Right lung (tissue), 5 donors: Measurements from ENCODE around the gene NPC2. TPM values are rescaled to one million over a fixed set of nuclear protein-coding genes. Genes with fewer than 3 reads are reported as not detected.
"Not testable (repeated sequence)": the region's sequence is repeated elsewhere in the genome, so short reads cannot be mapped to it uniquely, and the experiment has no call there.

Source experiments
- DNase-seq, 2 donors: peaks; one replicate each; pipeline ENCODE4 v3.0.0-alpha.2; 2013
- polyA plus RNA-seq, 5 donors: library from polyadenylated mRNA; unstranded; fragments of 120-200 nt; gene quantifications; one replicate each; pipeline versions ENCODE4 v1.2.1 to v1.2.3, GENCODE V29; 2013; ENCODE audit warnings: inconsistent platforms in 1 of 5, low replicate concordance in 1 of 5; ENCODE audit not compliant: insufficient read length in 5 of 5, insufficient read depth in 1 of 5

Gene NPC2
- polyA plus RNA-seq, 5 donors: 800 to 1,202 (median 955) TPM

GRCh38 chr14:74476107-74476506 lies 17.0 kb downstream of the NPC2 start:
- DNase-seq: no peak

DNA sequence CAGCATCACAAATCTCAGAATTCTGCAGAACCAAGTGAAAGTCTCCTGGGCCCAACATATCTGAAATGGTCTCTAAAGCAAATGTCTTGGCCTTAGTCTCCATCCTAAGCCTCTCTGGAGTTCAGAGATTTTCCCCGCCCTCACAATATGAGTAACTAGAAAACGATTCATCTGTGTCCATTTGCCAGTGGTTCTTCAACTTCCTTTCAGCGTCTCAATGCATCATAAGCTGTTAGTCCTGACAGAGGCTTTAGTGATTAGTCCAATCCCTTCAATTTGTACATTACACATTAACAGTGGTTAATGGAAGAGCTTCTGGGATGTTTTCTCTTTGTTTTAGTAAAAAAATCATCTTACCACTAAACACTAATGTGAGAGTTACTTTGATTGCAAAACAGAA lies 17.4 kb downstream of the NPC2 start:
- DNase-seq: no peak

GRCh38 chr14:74474376-74474775 lies 18.7 kb downstream of the NPC2 start:
- DNase-seq: no peak

DNA sequence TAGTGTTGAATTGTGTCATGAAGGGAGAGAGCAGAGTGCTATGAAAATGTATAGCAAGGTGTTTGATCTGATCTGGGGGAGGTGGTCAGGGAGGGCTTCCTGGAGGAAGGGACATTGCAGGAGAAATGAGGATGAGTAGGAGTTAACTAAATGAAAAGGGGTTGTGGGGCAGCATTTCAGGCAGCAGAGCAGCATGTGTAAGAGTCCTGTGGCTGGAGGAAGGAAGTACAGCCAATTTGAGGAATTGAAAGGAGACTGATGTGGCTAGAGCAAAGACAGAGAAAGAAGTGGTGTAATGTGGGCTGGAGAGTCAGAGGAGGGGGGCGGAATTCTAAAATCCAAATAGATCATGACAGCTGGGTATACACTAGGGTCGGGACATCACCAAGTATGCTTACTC lies 20.5 kb downstream of the NPC2 start:
- no peak for DNase-seq

DNA sequence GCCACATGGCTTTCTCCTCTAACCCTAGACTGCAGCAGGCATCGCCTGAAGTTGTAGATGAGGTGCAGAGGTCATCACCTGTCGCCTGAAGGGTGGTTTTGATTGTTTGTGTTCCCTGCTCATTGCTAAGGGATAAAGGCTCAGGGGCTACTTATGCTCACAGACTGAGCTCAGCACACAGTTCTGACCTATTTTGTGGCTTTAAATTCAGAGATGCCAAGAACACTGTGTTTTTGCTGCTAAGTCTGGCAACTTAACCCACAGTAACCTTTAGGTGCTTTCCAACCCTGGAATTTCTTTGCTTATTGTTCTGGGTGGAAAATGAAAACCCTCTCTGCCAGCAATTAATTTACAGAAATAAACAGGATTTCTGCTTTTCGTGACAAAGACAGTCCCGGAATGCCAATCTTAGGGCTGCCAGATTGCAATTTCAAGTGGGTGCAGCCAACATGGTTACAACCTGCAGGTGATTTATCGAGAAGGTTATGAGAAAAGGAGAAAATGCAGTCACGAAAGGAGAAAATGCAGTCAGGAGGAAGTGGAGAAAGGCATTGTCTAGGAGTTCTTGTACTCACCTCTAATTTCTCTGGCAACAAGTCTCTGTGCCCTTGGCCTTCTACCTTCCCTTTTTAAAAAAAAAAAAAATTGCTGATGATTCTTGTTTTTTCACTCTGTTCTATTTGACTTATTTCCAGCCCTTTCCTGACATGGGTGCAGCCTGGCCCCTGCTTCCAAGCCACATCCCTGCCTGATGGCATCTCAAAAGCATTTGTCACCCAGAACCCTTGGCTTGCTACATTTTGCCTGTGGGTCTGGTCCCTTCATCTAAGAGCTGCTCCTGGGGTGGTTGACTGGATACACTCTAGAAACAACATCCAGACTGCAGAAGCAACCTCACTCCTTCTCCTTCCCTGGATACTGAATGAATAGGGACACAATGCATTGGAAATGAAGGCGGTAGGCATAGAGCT lies 23.3 kb downstream of the NPC2 start:
- DNase-seq: no peak

GRCh38 chr14:74468513-74468912 lies 24.6 kb downstream of the NPC2 start:
- no peak for DNase-seq

DNA sequence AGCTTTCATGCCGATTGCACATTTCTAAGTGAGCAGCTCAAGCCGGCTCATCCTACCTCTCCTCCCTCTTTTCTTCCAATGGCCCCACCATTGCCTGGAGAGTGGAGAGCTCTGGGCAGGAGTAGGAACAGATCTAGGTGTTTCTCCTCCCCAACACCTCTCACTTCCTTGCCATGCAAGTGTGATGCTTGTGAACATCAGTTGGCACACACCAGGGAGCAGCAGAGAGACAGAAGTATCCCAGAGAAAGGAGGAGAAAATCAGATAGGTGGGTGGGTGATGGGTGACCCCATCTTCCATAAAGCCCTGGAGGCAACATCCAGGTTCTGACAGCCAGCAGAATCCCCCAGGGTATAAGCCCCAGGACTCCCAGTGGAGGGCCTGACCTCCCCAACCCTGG lies 27.8 kb downstream of the NPC2 start:
- DNase-seq: no peak

- DNase-seq: no peak
Measured at GRCh38 chr14:74464785-74465184, 28.3 kb downstream of the NPC2 start.

- no peak for DNase-seq
Measured at GRCh38 chr14:74463697-74464096, 29.4 kb downstream of the NPC2 start.

- DNase-seq: no peak
Measured at GRCh38 chr14:74462993-74463392, 30.1 kb downstream of the NPC2 start.

DNA sequence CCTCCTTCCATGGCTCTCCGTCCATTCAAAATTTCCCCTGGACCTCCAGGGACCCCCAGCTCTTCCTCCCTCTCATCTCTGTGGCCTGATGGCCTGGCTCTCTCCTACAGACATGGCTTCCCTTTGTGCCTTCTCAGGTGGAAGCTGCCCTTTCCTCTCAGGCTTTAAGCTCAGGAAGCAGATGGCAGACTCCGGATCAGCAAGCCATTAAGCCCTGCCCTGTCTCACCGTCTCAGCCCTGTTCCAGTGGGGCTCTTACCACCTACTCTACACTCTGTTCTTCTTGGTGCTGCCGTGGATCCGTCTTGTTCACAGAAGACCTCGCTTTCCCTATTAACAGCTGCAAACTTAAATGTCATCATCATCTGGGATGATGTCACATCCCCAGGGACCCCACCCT lies 33.1 kb downstream of the NPC2 start:
- DNase-seq: no peak

GRCh38 chr14:74459289-74459946 lies 33.7 kb downstream of the NPC2 start:
- no peak for DNase-seq

DNA sequence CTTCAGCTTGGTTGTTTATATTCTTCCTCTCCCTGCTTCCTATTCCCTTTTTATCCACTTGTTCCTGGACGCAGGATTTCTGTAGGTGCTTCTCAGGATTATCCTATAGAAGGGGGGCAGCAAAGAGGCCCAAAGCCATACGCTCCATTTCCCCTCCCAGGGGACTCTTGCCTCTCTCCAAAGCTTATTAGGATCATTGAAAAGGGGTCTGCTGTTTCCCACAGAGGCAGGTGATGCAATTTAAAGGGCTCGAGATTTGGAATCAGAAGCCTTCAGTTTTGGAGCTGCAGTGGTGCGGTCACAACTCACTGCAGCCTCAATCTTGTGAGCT lies 35.6 kb downstream of the NPC2 start:
- no peak for DNase-seq

DNA sequence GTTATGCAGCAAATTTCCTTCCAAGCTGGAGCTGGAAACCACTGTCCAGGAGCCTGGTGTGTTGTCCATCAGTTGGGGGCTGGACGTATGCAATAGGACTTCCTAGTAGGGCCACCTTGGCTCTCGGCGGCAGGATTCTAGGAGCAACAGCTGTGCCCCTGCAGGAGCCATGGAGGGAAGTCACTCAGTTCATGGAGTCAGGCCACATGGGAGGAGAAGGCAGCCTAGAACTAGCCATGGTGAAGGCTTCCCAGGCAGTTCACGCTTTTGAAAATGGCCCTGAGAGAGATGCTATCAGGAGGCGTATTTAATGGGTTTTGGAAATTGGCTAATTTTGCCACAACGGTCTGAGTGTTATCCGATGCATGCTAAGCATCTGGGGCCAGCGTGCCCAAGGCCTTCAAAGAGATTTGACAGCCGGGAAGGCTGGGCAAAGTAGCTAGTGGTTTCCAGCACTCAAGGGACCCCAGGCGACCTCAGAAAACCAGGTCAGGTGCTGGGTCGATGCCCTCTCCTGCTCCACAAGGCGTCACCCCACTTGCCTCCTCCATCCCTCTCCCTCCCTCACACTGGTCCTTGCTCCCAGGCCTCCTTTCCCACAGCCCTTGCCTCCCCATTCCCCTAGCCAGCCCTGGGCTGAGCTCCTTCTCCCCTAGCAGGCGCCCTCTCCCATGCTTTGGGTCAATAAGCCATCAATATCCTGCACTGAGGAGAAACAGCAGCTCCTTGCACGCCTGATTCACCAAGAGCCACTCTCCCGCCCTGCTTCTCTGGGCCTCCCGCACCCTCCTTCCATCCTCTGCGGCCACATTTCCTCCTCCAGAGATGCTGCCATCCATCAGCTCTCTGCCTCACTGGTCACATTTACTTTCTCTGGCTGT lies 36.2 kb downstream of the NPC2 start:
- DNase-seq: no peak

DNA sequence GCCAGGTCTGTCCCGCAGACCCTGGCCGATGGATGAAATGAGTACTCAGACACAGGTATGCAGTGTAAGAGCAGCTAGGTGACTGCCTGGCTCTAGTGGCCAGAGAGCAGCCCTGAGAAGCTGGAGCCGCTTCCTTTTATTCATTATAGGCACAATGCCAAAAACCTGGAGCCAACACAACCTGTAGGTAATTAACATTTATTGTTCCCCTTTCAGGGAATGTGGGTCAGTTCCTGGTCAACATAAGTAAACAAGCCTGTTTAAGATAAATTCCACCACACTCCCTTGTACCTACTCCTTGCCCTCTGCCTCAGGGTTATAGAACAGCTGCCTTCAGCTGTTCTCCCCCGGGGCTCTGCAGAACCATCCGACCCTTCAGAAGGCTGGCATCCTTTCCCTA lies 38.7 kb downstream of the NPC2 start:
- DNase-seq: not testable (repeated sequence)

DNA sequence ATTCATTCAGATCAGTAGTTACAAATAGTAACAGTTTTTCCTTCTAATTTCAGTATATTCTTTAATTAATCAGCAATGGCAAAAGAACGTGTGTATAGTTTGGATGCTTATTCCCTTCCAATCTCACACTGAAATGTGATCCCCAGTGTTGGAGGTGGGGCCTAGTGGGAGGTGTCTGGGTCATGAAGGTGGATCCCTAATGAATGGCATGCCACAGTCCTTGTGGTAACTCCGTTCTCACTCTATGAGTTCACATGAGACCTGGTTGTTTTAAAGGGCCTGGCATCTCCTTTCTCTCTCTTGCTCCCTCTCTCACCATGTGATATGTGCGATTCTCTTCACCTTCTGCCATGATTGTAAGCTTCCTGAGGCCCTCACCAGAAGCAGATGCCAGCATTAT lies 48.2 kb downstream of the NPC2 start:
- DNase-seq: no peak

GRCh38 chr14:74442757-74443156 lies 50.3 kb downstream of the NPC2 start:
- DNase-seq: no peak

- no peak for DNase-seq
Measured at GRCh38 chr14:74441113-74441512, 52.0 kb downstream of the NPC2 start.

GRCh38 chr14:74438351-74438915 lies 54.7 kb downstream of the NPC2 start:
- no peak for DNase-seq

GRCh38 chr14:74437496-74438053 lies 55.5 kb downstream of the NPC2 start:
- DNase-seq: no peak

- DNase-seq: no peak
Measured at GRCh38 chr14:74434294-74434693, 58.8 kb downstream of the NPC2 start.

DNA sequence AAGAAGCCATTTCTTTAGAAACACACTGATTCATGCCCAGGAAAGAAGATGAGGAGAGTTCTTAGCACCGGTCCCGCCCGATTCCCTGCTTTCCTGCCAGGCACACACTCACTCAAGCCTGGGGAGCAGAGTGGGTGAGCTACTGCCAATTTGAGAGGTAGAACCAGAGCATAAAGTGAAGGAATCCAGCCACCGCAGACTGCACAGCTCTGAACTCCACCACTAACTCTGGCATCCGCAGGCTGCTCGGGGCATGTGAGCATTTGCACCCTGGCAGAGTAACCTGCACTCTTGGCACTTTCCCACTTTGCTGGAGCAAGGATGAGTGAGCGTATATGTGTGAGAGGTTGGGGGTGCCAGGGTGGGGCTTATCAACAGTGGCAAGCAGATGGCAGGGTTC lies 63.1 kb downstream of the NPC2 start:
- no peak for DNase-seq
